Measurements from ENCODE around the gene KCNJ8. TPM values are rescaled to one million over a fixed set of nuclear protein-coding genes. Genes with fewer than 3 reads are reported as not detected.

Gene KCNJ8
- total RNA-seq, 1 donor from 2014 or later, result 0.59 TPM

DNA sequence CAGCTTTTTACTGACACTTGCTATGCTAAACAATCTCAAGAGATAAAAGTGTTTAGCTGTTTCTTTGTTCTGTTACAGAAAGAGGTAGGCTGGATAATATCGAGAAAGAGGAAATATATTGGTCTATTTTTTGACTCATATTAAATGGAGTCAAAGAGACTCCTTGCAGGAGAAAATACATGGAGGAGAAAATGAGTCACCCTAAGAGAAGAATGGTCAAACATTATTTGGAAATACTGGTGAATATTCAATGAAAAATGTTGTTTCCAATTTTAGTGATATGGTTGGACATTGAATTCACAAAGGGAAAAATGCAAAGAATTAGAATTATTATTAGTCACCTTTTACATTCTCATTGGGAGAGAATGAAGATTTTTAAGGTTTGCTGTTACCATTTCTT lies 3.2 kb downstream of the KCNJ8 start:
- Mint-ChIP-seq H3K36me3 (ENCODE audit: unreplicated experiment) (no peaks in the 10 kb centered on the region), H3K27ac (ENCODE audit: unreplicated experiment) (no peak overlapping the region), H3K4me1 (ENCODE audit: unreplicated experiment) (peaks cover 6% of the 10 kb centered on the region), H3K4me3 (ENCODE audit: unreplicated experiment) (no peak overlapping the region), H3K9me3 (ENCODE audit: unreplicated experiment) (no peaks in the 10 kb centered on the region), H3K27me3 (ENCODE audit: unreplicated experiment) (peaks cover 44% of the 10 kb centered on the region)
- no peak for DNase-seq (ENCODE audit: extremely low spot score, unreplicated experiment)
- TF ChIP-seq, protein P1, sequence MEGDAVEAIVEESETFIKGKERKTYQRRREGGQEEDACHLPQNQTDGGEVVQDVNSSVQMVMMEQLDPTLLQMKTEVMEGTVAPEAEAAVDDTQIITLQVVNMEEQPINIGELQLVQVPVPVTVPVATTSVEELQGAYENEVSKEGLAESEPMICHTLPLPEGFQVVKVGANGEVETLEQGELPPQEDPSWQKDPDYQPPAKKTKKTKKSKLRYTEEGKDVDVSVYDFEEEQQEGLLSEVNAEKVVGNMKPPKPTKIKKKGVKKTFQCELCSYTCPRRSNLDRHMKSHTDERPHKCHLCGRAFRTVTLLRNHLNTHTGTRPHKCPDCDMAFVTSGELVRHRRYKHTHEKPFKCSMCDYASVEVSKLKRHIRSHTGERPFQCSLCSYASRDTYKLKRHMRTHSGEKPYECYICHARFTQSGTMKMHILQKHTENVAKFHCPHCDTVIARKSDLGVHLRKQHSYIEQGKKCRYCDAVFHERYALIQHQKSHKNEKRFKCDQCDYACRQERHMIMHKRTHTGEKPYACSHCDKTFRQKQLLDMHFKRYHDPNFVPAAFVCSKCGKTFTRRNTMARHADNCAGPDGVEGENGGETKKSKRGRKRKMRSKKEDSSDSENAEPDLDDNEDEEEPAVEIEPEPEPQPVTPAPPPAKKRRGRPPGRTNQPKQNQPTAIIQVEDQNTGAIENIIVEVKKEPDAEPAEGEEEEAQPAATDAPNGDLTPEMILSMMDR (IDR thresholded peaks at IDR 0.05), result no peak

DNA sequence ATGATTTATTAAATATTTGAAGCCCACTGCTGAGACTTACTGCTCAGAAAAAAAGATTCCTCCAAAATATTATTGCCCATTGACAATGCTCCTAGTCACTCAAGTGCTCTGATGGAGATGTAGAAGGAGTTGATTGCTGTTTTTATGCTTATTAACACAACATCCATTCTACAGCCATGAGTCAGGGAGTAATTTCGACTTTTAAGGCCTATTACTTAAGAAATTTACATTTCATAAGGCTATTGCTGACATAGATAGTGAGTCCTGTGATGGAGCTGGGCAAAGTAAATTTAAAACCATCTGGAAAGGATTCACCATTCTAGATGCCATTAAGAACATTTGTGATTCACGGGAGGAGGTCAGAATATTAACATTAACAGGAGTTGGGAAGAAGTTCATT lies 5.2 kb downstream of the KCNJ8 start:
- H3K4me3 Mint-ChIP-seq (ENCODE audit: unreplicated experiment), result no peak overlapping the region

DNA sequence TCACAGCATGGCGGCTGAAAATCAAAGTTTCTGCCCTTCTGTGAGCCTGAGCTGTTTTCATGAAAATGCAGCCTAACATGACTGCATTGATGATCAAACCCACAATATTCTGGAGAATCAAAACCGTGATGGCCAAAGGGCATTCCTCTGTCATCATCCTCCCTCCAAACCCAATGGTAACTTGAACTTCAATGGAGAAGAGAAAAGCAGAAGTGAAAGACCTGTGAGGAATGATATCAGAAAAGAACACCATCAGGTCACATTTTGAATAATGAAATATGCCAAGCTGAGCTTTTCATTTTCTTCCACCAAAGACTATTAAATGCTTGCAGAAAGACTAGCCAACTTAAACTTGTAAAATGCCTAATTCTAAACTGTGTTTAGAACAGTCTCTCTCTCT lies 8.1 kb downstream of the KCNJ8 start:
- Mint-ChIP-seq H3K27ac (ENCODE audit: unreplicated experiment) (no peak overlapping the region), H3K4me1 (ENCODE audit: unreplicated experiment) (peaks cover 1% of the 10 kb centered on the region), H3K27me3 (ENCODE audit: unreplicated experiment) (peaks cover 16% of the 10 kb centered on the region), H3K4me3 (ENCODE audit: unreplicated experiment) (no peak overlapping the region), H3K36me3 (ENCODE audit: unreplicated experiment) (no peaks in the 10 kb centered on the region), H3K9me3 (ENCODE audit: unreplicated experiment) (no peaks in the 10 kb centered on the region)
- no peak for DNase-seq (ENCODE audit: extremely low spot score, unreplicated experiment)
- TF ChIP-seq, protein P1 (IDR thresholded peaks at IDR 0.05), result no peak

More for the DNA sequence above, 5.2 kb downstream of the KCNJ8 start:
- no peaks in the 10 kb centered on the region for H3K9me3 Mint-ChIP-seq (ENCODE audit: unreplicated experiment)
- no peaks in the 10 kb centered on the region for H3K36me3 Mint-ChIP-seq (ENCODE audit: unreplicated experiment)
- TF ChIP-seq, protein P1 (IDR thresholded peaks at IDR 0.05), result no peak
- H3K27me3 Mint-ChIP-seq (ENCODE audit: unreplicated experiment), result peaks cover 30% of the 10 kb centered on the region
- peaks cover 4% of the 10 kb centered on the region for H3K4me1 Mint-ChIP-seq (ENCODE audit: unreplicated experiment)
- H3K27ac Mint-ChIP-seq (ENCODE audit: unreplicated experiment), result no peak overlapping the region
- no peak for DNase-seq (ENCODE audit: extremely low spot score, unreplicated experiment)

DNA sequence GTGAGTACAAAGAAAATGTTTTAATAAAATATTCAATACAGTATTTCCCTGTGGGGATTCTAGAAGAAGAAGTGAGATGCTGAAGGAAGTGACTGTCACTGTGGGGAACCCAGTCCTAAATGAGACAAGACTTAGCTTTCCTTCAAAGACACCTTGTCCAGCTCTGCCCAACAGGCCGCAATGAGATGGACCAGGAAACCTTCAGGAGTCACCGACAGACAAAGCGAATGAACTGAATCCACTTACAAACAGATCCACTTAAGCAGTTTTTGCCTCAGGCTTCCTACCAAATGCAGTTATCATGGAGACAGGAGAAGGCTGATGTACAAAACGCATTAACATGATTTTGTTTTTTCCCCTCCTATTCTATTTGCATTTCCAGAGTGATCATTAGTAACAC lies 9.6 kb downstream of the KCNJ8 start:
- Mint-ChIP-seq H3K27ac (ENCODE audit: unreplicated experiment) (no peak overlapping the region), H3K4me3 (ENCODE audit: unreplicated experiment) (no peak overlapping the region), H3K36me3 (ENCODE audit: unreplicated experiment) (no peaks in the 10 kb centered on the region), H3K4me1 (ENCODE audit: unreplicated experiment) (no peaks in the 10 kb centered on the region), H3K27me3 (ENCODE audit: unreplicated experiment) (peaks cover 7% of the 10 kb centered on the region), H3K9me3 (ENCODE audit: unreplicated experiment) (no peaks in the 10 kb centered on the region)
- TF ChIP-seq, protein P1 (IDR thresholded peaks at IDR 0.05), result no peak
- DNase-seq (ENCODE audit: extremely low spot score, unreplicated experiment), result no peak

DNA sequence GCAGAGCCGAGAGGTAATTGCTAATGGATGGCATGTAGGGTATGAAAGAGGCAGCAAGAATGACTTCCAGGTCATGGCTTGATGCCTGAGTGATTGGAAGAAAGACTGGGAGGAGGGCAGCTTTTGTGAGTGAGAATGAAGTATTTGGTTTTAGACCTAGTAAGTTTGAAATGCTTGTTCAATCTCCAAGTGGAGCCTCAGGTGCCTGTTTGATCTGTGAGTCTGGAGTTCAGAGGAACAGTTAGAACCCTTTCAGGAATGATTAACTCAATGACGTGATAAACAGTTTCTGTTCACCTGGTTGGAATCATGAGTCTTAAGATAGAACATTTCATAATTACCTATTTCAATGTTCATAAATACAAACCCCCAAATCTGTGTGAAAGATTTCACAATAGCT lies 10.4 kb downstream of the KCNJ8 start:
- no peaks in the 10 kb centered on the region for H3K9me3 Mint-ChIP-seq (ENCODE audit: unreplicated experiment)
- no peak overlapping the region for H3K27ac Mint-ChIP-seq (ENCODE audit: unreplicated experiment)
- no peaks in the 10 kb centered on the region for H3K4me1 Mint-ChIP-seq (ENCODE audit: unreplicated experiment)
- no peak for DNase-seq (ENCODE audit: extremely low spot score, unreplicated experiment)
- no peaks in the 10 kb centered on the region for H3K36me3 Mint-ChIP-seq (ENCODE audit: unreplicated experiment)
- H3K4me3 Mint-ChIP-seq (ENCODE audit: unreplicated experiment), result no peak overlapping the region
- H3K27me3 Mint-ChIP-seq (ENCODE audit: unreplicated experiment), result peaks cover 10% of the 10 kb centered on the region
- TF ChIP-seq, protein P1 (IDR thresholded peaks at IDR 0.05), result no peak

Data from osteocyte (in vitro differentiated cells).